PC-3 (cell line): ENCODE data around the gene CEP41.

Experiments used
- CTCF ChIP-seq: fragments of 300-600 bp; sonication (generic); conservative IDR thresholded peaks from 2 replicates; pipeline ENCODE4 v1.5.1; 2017; ENCODE audit warnings: antibody characterized with exemption, low read depth, mild to moderate bottlenecking, low read length
- EZH2 ChIP-seq: fragments of 300-600 bp; sonication (generic); IDR thresholded peaks from one replicate; pipeline ENCODE4 v1.6.1; 2017; ENCODE audit warnings: antibody characterized with exemption, mild to moderate bottlenecking, low read length; ENCODE audit not compliant: unreplicated experiment
- EZH2phosphoT487 ChIP-seq: fragments of 300-600 bp; sonication (generic); IDR thresholded peaks from 2 replicates; pipeline ENCODE4 v1.6.1; 2018; ENCODE audit warnings: mild to moderate bottlenecking, antibody characterized with exemption, low read length, borderline replicate concordance

DNA sequence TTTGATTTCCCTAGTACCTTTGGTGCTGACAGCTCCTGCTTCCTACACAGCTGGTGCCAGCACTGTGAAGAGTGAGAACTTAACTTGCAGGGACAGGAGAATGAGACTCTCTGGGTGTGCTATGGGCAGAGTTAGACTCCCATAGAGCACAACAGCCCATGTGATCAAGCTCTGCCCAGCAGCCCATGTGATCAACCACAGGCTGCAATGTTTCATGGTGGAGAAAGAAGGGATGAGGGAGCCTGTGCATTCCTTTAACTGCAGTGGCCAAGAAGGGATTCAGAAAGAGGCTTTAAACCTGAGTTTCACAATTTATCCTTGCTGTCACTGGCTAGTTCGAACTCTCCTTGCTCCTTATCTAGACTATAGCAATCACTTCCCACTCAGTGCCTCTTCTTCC lies 41.1 kb upstream of the CEP41 start:
- no peak for TF ChIP-seq CTCF
- no peak for TF ChIP-seq EZH2
- TF ChIP-seq EZH2phosphoT487, result no peak
